ENCODE results near the gene KLC3. TPM values are rescaled to one million over a fixed set of nuclear protein-coding genes. Genes with fewer than 3 reads are reported as not detected.
"Not testable (repeated sequence)": the region's sequence is repeated elsewhere in the genome, so short reads cannot be mapped to it uniquely, and the experiment has no call there.

Gene KLC3
- total RNA-seq (2014; rRNA removed; shearing (Covaris generic)): not detected in 2 replicates

DNA sequence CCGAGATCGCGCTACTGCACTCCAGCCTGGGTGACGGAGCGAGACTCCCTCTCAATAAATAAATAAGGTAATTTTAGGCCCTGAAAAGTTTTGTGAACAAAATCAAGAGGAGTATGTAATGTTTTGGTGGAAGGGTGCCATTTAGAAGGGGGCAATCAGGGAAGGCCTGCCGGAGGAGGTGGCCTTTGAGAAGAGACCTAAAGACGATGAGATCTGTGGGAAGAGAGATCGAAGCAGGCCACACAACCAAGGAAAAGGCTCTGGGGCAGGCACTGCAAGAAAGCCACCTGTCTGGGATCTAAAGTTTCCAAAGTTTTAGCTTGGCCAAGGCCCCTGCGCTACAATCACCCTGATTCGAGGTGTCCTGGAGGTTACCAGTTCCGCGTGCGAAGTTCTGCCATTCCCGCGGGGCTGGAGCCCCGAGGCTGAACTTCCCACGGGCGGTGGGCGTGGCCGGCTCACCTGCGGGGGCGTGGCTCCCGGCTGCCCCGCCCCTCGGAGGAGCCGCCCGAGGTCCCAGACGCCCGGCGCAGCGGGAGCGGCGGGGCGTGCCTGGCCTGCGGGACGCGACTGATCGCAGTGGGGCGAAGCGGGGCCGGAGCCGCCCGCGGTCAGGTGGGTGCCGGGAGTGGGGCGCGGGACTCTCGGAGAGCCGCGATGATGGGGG is at the start of gene KLC3:
Gene KLC3 (plus strand): TSS at position 519 of the 667 bp plus-strand sequence. CDS start 4,792 bp downstream, outside the sequence.
- DNase-seq (ENCODE audit: low spot score): no peak

DNA sequence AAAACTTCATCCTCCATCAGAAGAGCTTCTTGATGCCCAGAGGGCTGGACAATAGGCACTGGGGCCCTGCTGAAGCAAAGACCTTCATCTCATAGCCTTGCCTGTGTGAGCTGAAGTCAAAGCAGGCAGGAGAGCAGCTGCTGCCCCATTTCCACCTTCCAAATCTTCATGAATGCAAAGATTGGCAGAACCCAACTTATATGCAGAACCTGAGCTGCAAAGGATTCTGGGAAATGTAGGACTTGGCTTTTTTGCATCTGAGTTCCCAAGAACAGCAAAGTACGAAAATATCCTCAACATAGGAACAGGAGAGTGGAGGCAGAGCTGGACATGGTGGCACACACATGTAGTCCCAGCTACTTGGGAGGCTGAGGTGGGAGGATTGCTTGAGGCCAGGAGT is 48.7 kb upstream of the KLC3 start:
- no peak for DNase-seq (ENCODE audit: low spot score)

DNA sequence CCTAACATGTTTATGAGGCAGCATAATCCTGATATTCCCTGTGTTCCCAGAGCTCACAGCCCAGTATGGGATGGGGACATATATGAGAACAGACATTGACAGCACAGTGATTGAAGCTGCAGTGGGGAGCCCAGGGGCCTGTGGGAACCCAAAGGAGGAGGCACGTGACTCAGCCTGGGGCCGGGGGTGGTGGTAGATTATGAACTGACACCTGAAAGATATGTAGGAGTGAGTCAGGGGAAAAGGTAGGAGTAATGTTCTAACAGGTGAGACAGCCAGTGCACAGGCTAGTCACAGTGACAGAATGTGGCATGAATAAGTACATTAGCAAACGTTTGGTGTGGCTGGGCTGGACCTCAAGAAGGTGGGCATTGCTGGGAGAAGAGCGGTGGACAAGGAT is 46.9 kb upstream of the KLC3 start:
- no peak for DNase-seq (ENCODE audit: low spot score)

DNA sequence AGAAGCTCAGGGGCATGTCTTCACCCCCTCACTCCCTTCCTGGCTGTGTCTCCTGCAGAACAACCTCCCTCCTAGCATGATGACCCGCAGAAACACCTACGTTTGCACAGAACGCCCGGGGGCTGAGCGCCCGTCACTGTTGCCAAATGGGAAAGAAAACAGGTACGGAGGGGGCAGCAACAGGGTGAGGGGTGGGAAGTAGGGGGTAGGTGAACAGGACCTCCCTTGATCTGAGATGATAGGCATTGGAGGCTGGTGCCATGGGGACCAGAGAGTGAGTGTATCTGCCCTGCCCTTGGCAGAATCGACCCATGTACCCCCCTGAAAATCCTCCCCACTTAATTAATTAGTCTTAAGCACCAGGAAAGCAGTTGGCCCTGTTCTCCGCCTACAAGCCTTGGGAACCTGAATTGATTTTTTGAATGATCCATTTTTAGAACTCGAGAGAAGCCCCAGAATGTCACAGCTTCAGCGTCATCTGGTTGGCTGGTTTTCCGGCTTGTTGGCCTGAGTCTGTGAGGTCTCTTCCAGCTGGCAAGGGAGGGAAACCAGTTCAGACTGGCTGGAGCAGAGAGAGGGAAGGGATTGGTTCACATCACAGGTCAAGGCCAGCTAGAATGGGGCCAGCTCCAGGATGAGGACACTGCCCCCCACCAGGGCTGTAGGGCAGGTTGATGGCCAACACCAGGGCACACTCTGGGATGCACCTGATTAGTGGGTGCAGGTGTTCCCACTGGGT is 46.1 kb upstream of the KLC3 start:
- DNase-seq (ENCODE audit: low spot score): no peak

DNA sequence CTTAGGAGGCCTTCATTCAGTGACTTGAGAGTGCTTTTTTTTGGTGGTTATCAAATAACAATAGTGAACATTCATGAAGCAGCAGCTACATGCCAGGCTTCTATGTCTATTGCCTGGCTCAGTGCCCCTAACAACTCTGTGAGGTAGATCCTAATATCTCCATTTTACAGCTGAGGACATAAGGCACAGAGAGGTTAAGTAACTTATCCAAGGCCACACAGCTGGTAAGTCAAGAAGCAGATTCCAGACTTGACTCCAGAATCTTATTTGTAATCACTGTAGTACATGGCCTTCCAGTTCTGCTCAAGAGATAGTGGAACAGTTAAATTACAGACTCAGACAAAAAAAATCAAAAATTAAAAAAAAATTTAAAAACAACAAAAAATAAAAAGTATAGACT is 44.7 kb upstream of the KLC3 start:
- DNase-seq (ENCODE audit: low spot score): no peak

DNA sequence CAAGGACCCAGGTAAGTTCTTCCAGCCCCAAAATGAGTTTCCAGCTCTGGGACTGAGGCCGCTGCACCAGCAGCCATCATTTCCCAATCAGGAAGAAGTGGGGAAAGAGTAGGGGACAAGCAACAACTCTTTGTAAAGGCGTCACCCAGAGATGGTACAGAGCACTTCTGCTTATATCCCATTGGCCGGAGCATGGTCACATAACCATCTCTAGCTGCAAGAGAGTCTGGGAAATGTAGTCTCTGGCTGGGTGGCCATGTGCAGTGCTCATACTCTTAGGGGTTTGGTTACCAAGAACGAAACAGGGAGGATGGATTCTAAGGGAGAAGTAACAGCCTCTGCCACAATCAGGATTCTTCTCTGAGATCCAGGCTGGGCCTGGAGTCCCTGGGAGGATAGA is 44.2 kb upstream of the KLC3 start:
- DNase-seq (ENCODE audit: low spot score): no peak

DNA sequence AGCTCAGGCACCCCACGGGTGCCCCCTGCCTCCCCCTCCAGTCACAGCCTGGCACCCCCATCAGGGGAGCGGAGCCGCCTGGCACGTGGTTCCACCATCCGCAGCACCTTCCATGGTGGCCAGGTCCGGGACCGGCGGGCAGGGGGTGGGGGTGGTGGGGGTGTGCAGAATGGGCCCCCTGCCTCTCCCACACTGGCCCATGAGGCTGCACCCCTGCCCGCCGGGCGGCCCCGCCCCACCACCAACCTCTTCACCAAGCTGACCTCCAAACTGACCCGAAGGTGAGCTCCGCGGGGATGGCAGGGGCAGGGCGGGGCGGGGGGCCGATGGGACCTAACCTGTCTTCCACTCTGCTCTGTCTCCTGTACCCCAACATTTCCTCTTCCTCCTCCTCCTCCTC is 42.9 kb upstream of the KLC3 start:
- DNase-seq (ENCODE audit: low spot score): no peak

DNA sequence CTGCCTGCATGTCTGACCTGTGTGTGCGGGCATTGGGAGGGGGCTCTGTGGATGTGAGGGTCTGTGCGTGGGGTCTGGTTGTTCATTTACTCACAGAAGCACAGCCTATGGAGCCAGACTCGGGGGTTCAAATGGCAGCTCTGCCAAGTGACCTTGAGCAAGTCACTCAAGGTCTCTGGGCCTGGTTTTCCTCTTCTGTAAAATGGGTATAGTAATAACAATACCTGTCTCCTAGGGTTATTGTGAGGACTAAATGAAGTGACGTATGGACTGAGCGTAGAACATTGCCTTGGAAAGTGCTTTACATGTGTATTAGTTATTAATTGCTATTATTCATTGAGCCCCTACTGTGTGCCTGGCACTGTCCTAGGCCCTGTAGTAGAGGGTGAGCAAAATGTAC is 42.3 kb upstream of the KLC3 start:
- no peak for DNase-seq (ENCODE audit: low spot score)

DNA sequence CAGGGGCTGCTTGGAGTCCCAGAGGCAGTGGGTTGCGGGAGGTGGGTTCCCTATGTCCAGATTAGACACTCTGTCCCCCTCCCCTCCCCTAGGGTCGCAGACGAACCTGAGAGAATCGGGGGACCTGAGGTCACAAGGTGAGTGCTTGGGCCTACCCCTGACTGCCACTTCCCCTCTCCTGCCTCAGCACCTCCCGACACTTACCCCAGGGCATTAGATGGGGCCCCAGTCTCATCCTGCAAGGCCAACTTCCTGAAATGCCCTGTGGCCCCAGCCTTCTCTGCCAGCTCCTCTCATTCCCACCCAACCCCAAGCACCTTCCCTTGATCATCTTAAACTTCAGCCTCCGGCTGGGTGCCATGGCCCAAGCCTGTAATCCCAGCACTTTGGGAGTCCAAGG is 40.8 kb upstream of the KLC3 start:
- no peak for DNase-seq (ENCODE audit: low spot score)

DNA sequence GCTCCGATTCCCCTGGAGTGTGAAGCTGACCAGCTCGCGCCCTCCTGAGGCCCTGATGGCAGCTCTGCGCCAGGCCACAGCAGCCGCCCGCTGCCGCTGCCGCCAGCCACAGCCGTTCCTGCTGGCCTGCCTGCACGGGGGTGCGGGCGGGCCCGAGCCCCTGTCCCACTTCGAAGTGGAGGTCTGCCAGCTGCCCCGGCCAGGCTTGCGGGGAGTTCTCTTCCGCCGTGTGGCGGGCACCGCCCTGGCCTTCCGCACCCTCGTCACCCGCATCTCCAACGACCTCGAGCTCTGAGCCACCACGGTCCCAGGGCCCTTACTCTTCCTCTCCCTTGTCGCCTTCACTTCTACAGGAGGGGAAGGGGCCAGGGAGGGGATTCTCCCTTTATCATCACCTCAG is 38.1 kb upstream of the KLC3 start:
- DNase-seq (ENCODE audit: low spot score): no peak

DNA sequence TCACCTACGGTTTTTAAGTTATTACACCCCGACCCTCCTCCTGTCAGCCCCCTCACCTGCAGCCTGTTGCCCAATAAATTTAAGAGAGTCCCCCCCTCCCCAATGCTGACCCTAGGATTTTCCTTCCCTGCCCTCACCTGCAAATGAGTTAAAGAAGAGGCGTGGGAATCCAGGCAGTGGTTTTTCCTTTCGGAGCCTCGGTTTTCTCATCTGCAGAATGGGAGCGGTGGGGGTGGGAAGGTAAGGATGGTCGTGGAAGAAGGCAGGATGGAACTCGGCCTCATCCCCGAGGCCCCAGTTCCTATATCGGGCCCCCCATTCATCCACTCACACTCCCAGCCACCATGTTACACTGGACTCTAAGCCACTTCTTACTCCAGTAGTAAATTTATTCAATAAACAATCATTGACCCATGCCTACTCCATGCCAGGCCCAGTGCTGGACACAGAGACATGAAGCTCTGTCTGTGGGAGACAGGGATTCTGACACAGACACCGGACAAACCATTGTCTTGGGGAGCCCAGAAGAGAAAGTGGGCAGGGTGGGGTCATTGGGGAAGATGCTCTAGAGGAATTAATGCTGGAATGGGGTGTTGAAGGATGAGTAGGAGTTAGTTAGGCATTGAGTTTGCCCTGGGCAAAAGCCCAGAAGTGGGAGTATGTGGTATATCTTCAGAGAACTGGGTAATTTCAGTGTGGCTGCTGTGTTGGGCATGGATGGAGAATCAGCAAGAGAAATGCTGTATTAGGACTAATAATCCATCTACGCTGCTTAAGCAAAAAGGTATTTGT is 37.1 kb upstream of the KLC3 start:
- DNase-seq (ENCODE audit: low spot score): no peak

DNA sequence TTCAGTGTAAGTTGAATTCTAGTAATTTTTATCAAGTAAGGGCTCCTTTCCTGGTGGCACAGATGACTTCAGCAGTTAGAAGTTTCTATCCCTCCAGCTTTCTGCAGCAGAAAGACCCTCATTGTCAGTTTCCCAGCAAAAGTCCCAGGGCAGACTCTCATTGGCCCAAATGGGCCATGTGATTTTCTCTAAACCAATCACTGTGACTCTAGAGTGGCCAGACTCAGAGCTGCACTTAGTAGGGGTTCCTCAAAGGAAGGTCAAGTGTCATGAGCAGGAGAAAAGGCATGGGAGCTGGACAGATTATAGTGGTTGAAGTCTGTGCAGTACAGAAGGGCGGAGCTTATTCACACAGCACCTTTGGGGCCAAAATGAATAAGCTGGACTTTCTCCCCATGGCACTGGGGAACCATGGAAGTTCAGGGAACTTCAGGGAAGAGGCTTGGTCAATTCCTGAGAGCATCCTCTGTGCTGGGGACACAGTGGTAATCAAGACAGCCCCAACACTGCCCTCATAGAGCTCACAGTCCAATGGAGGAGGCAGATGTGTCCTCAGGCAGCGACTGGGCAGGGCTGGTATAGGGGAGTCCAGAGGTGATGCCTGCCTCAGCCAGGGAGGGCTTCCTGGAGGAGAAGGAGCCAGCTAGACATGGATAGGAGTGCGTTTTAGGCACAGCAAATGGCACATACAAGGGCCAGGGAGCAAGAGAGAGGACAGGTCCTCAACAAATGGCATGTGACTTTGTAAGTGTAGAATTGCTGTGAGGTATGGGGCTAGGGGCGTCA is 36.2 kb upstream of the KLC3 start:
- DNase-seq (ENCODE audit: low spot score): no peak

DNA sequence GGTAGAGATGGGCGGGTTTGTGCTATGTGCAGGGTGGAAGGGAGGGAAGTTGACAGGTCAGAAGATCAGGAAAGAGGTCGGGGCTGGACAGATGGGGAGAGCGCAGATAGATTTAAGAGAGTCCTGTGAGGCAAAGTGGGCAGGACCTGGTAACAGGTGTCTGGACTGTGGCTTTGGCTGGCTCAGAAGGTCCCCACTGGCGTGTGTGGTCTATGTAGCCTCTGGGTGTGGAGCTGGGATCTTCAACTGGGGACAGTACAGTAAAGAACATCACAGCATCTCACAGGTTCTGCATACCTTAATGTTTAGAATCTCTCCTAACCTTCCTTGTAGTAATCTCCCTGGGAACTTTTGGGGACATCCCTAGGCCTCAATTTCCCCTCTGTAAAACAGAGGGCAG is 35.5 kb upstream of the KLC3 start:
- DNase-seq (ENCODE audit: low spot score): no peak

DNA sequence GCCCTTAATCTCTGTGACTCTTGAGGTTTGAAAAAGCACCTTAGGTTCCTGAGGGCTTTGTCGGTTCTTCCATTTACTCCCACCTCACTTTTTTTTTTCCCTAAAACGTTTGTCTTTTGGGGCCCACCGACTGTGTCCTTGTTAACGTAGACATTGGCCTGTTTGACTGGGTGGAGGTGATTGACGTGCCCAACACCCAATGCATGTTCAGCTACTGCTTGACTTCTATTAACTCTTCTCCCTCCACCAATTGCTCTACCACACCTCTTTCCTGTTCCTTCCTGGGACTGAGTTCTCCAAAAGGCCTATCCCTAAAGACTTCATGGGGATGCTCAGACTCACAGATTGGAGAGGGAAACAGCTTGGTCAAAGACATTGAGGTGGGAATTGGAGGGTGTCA is 35.1 kb upstream of the KLC3 start:
- no peak for DNase-seq (ENCODE audit: low spot score)

DNA sequence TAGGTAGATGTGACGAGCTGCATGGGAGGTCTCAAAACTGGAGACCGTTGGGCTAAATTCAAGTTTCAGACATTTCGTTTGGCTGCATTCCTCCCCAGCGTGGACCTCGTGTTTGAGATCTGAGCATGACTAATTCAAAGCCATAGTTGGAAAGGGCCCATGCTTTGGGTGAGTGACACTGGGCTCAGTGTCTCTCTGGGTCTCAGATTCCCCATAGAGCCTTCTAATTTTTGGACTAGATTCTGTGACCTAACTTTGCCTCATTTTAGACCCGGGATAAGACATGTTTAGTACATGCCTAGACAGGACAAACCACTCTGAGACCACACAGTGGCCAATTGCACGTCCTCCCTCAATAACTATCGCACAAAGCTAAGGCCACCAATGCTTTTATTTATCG is 34.5 kb upstream of the KLC3 start:
- no peak for DNase-seq (ENCODE audit: low spot score)

DNA sequence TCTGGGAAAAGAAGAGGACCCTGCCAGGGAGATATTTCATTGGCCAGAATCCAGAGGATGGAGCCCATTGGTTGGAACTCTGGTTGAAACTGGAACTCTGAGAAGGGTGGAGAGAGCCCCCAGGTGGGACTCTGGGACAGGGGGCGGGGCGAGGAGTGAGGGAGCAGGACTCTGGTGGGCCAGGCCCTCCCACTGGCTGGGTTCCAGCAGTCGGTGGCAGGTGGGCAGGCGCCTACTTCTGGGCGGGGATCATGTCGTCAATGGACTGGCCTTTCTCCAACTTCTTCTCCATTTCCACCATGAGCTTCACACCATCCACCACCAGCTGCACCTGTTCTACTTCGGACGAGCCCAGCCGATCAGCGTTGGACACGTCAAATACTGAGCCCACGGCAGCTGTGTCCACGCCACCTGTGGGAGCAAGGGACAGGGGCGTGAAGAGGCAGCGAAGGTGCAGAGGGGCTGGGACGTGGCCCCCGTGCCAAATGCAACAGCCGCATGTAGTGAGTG is 34.0 kb upstream of the KLC3 start:
- DNase-seq (ENCODE audit: low spot score): no peak

DNA sequence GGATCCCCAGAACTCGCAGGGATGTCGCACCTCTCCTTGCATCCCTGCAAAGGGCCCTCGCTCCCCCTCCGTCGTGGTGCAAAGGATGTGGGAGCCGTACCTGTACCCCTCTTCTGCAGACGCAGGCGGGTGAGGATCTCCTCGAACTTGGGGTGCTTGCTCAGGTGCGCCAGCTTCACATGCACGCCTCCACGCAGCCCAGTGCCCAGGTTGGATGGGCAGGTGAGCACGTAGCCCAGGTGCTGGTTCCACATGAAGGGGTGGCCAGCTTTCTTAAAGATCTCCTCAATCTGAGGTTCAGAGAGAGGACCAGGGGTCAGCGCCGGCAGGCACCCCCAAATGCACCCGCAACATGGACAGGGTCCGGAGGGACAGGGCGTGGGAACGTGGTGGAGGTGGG is 33.2 kb upstream of the KLC3 start:
- no peak for DNase-seq (ENCODE audit: low spot score)

DNA sequence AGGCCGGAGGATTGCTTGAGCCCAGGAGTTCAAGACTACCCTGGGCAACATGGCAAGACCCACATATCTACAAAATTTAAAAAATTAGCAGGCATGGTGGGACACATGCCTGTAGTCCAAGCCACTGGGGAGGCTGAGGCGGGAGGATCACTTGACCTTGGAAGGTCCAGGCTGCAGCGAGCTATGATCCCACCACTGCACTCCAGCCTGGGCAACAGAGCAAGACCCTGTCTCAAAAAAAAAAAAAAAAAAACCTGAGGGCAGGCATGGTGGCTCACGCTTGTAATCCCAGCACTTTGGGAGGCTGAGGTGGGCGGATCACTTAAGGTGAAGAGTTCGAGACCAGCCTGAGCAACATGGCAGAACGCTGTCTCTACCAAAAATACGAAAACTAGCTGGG is 31.2 kb upstream of the KLC3 start:
- not testable (repeated sequence) for DNase-seq (ENCODE audit: low spot score)

DNA sequence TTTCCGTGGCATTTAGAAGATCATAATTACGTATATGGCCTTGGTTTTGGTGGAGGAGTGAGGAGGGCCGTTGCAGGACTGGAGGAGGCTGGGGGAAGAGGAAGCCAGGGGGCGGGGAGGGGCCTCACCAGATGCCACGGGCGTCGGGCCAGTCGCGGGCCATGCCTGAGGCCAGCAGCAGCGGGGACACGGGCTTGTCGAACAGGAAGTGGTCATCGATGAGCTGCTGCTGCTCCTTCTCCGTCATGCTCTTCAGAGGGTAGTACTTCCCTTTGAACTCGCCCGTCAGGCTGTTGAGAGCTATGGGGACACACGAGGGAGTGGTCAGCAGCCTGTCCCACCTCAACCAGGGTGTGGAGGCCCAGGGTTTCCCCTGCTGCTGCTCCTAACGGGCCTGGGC is 28.9 kb upstream of the KLC3 start:
- DNase-seq (ENCODE audit: low spot score): no peak

DNA sequence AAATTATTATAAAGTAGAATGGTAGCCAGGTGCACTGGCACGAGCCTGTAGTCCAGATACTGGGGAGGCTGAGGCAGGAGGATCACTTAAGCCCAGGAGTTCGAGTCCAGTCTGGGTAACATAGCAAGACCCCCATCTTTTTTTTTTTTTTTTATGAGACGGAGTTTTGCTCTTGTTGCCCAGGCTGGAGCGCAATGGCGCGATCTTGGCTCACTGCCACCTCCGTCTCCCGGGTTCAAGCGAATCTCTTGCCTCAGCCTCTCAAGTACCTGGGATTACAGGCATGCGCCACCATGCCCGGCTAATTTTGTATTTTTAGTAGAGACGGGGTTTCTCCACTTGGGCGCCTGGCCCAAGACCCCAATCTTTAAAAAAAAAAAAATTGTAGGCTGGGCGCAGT is 28.3 kb upstream of the KLC3 start:
- not testable (repeated sequence) for DNase-seq (ENCODE audit: low spot score)

DNA sequence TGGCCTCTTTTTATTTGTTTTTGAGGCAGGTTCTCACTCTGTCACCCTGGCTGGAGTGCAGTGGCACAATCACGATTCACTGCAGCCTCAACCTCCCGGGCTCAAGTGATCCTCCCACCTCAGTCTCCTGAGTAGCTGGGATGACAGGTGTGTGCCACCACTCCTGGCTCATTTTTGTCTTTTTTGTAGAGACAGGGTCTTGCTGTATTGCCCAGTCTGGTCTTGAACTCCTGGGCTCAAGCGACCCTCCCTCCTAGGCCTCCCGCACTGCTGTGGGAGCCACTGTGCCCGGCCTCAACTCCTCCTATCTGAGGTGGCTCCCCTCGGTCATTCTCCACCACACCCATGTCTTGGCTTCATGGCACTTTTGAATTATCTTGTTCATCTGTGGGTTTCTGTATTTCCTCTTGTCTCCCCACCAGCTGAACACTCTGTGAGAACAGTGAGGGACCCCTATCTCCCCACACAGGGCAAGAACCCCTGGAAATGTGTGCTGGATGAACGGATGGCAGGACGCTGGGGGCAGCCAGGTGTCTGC is 25.8 kb upstream of the KLC3 start:
- DNase-seq (ENCODE audit: low spot score): no peak

DNA sequence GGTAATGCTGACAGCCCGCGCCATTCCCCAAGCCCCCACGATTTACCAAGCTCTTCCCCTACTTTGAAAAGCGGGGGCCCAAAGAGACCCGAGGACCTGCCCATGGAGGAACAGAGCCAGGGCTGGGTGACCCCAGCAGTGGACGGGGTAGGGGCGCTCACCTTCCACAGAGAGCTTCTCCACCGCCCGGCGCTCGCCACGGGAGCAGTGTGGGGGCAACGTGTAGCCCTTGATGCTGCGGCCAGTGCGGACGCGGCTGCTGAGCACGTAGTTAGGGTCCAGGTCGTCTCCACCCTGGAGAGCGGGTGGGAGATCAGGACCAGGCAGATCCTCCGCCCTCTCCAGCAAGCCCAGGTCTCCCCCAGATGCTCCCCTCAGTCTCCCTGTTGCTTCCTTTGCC is 25.2 kb upstream of the KLC3 start:
- no peak for DNase-seq (ENCODE audit: low spot score)
